GM23338 (cell line): ENCODE data around the gene TBATA. TPM values are rescaled to one million over a fixed set of nuclear protein-coding genes. Genes with fewer than 3 reads are reported as not detected.

ENCODE experiments used
- ATAC-seq: fragments of 200-7000 bp; cut with Tn5 transposase; 3 replicates; pipeline ENCODE4 v1.9.1; 2020
- DNase-seq: peaks from one replicate; pipeline ENCODE4 v3.0.0-alpha.2; 2015; ENCODE audit warnings: low spot score
- H2AFZ ChIP-seq: fragments of 200-600 bp; sonication (generic); 2 replicates; pipeline ENCODE4 v1.8.0; 2016; ENCODE audit warnings: antibody characterized with exemption, mild to moderate bottlenecking, moderate library complexity
- H3F3A ChIP-seq: fragments of 200-600 bp; sonication (generic); replicated peaks from 2 replicates; pipeline ENCODE4 v1.8.0; 2017; ENCODE audit warnings: antibody characterized with exemption, mixed run types, low read depth
- H3K27ac ChIP-seq: fragments of 200-600 bp; sonication (generic); 2 replicates; pipeline ENCODE4 v1.6.1; 2016; ENCODE audit warnings: low read depth
- H3K27me3 ChIP-seq: fragments of 200-600 bp; sonication (generic); 2 replicates; pipeline ENCODE4 v1.8.0; 2016; ENCODE audit warnings: mild to moderate bottlenecking, mixed run types, moderate library complexity; ENCODE audit not compliant: insufficient read depth
- H3K36me3 ChIP-seq: fragments of 200-600 bp; sonication (generic); 2 replicates; pipeline ENCODE4 v1.8.0; 2016; ENCODE audit warnings: mild to moderate bottlenecking; ENCODE audit not compliant: insufficient read depth
- H3K4me1 ChIP-seq: fragments of 200-600 bp; sonication (generic); 2 replicates; pipeline ENCODE4 v1.8.0; 2016; ENCODE audit warnings: mild to moderate bottlenecking, moderate library complexity; ENCODE audit not compliant: insufficient read depth
- H3K4me2 ChIP-seq: fragments of 200-600 bp; sonication (generic); 2 replicates; pipeline ENCODE4 v1.7.1; 2017; ENCODE audit warnings: mixed run types
- H3K4me3 ChIP-seq: fragments of 200-600 bp; sonication (generic); 2 replicates; pipeline ENCODE4 v1.6.1; 2016; ENCODE audit warnings: mixed run types
- H3K79me2 ChIP-seq: fragments of 200-600 bp; sonication (generic); replicated peaks from 2 replicates; pipeline ENCODE4 v1.8.0; 2017; ENCODE audit warnings: mild to moderate bottlenecking; ENCODE audit not compliant: insufficient read depth
- H3K9me2 ChIP-seq: fragments of 200-600 bp; sonication (generic); 2 replicates; pipeline ENCODE4 v1.8.0; 2017; ENCODE audit not compliant: insufficient read depth
- H4K20me1 ChIP-seq: fragments of 200-600 bp; sonication (generic); replicated peaks from 2 replicates; pipeline ENCODE4 v1.8.0; 2017; ENCODE audit warnings: mild to moderate bottlenecking; ENCODE audit not compliant: insufficient read depth
- H3K27ac Mint-ChIP-seq: 2 replicates; pipeline ENCODE4 v1.8.0; 2020; ENCODE audit warnings: inconsistent platforms, mild to moderate bottlenecking, moderate library complexity, mixed read lengths
- H3K27me3 Mint-ChIP-seq: 3 replicates; pipeline ENCODE4 v1.8.0; 2022; ENCODE audit warnings: low read depth, mild to moderate bottlenecking, moderate library complexity, mixed read lengths, inconsistent platforms; ENCODE audit not compliant: insufficient read depth, poor library complexity
- H3K36me3 Mint-ChIP-seq: 3 replicates; pipeline ENCODE4 v1.8.0; 2021; ENCODE audit warnings: low read depth, mild to moderate bottlenecking, inconsistent platforms, moderate library complexity, mixed read lengths
- H3K4me1 Mint-ChIP-seq: 3 replicates; pipeline ENCODE4 v1.8.0; 2020; ENCODE audit warnings: mild to moderate bottlenecking, inconsistent platforms, mixed read lengths
- H3K4me3 Mint-ChIP-seq: 3 replicates; pipeline ENCODE4 v1.8.0; 2021; ENCODE audit warnings: moderate library complexity, mild to moderate bottlenecking, inconsistent platforms, mixed read lengths
- H3K9me3 Mint-ChIP-seq: 3 replicates; pipeline ENCODE4 v1.8.0; 2020; ENCODE audit warnings: moderate library complexity, mild to moderate bottlenecking, inconsistent platforms, mixed read lengths
- CREB1 ChIP-seq: fragments of 250-450 bp; sonication (Bioruptor Pico); IDR thresholded peaks from 2 replicates; pipeline ENCODE4 v1.5.0; 2020; ENCODE audit warnings: low read depth, mild to moderate bottlenecking, moderate library complexity
- EZH2 ChIP-seq: fragments of 200-600 bp; sonication (generic); IDR thresholded peaks from one replicate; pipeline ENCODE4 v1.8.0; 2017; ENCODE audit warnings: antibody characterized with exemption, mild to moderate bottlenecking, low read depth; ENCODE audit not compliant: unreplicated experiment
- EZH2phosphoT487 ChIP-seq: fragments of 200-600 bp; sonication (generic); IDR thresholded peaks from one replicate; pipeline ENCODE4 v1.8.1; 2018; ENCODE audit warnings: antibody characterized with exemption; ENCODE audit not compliant: unreplicated experiment
- JUNB ChIP-seq: IDR thresholded peaks from one replicate; pipeline ENCODE4 v1.6.1; 2016; ENCODE audit warnings: antibody characterized with exemption; ENCODE audit not compliant: unreplicated experiment
- NANOG ChIP-seq: IDR thresholded peaks from 2 replicates; pipeline ENCODE4 v1.6.1; 2016; ENCODE audit warnings: antibody characterized with exemption, borderline replicate concordance
- STAT1 ChIP-seq: IDR thresholded peaks from one replicate; pipeline ENCODE4 v1.6.1; 2016; ENCODE audit warnings: antibody characterized with exemption; ENCODE audit not compliant: unreplicated experiment
- ZNF114 ChIP-seq: fragments of 250-450 bp; sonication (Bioruptor Pico); IDR thresholded peaks from 2 replicates; pipeline ENCODE4 v1.5.0; 2020; ENCODE audit warnings: mild to moderate bottlenecking, moderate library complexity
- ZNF331 ChIP-seq: fragments of 250-450 bp; sonication (Bioruptor Pico); IDR thresholded peaks from 2 replicates; pipeline ENCODE4 v1.5.0; 2020; ENCODE audit warnings: low read depth, mild to moderate bottlenecking, moderate library complexity
- polyA plus RNA-seq: library from polyadenylated mRNA; unstranded; fragments of >200 nt; fragmentation: Nextera tagmentation; extraction: Ambion mirVana; gene quantifications from 2 replicates; pipeline ENCODE4 v1.2.1, GENCODE V29; 2016
- total RNA-seq: library from RNA; depleted of rRNA; stranded (reverse); fragments of >200 nt; shearing (Covaris generic); gene quantifications from 2 replicates; pipeline ENCODE4 v1.2.3, GENCODE V29; 2014
- TF ChIP-seq, protein P1 (sequence below): IDR thresholded peaks from one replicate; pipeline ENCODE4 v1.6.1; 2018; ENCODE audit warnings: antibody characterized with exemption; ENCODE audit not compliant: unreplicated experiment
- TF ChIP-seq, protein P2 (sequence below): IDR thresholded peaks from 2 replicates; pipeline ENCODE4 v1.6.1; 2016; ENCODE audit warnings: antibody characterized with exemption
- TF ChIP-seq, protein P3 (sequence below), 2 experiments: fragments of 200-600 bp in 1 of 2; sonication (generic) in 1 of 2; conservative IDR thresholded peaks; 2 replicates each; pipeline versions ENCODE4 v1.5.1 to v1.6.1; 2016 to 2017; ENCODE audit warnings: antibody characterized with exemption in 2 of 2, low read depth in 2 of 2, mild to moderate bottlenecking in 2 of 2, moderate library complexity in 1 of 2

TBATA gene
- total and polyA plus RNA-seq, 2 experiments from 2014 or later: not detected

- TF ChIP-seq, protein P1, sequence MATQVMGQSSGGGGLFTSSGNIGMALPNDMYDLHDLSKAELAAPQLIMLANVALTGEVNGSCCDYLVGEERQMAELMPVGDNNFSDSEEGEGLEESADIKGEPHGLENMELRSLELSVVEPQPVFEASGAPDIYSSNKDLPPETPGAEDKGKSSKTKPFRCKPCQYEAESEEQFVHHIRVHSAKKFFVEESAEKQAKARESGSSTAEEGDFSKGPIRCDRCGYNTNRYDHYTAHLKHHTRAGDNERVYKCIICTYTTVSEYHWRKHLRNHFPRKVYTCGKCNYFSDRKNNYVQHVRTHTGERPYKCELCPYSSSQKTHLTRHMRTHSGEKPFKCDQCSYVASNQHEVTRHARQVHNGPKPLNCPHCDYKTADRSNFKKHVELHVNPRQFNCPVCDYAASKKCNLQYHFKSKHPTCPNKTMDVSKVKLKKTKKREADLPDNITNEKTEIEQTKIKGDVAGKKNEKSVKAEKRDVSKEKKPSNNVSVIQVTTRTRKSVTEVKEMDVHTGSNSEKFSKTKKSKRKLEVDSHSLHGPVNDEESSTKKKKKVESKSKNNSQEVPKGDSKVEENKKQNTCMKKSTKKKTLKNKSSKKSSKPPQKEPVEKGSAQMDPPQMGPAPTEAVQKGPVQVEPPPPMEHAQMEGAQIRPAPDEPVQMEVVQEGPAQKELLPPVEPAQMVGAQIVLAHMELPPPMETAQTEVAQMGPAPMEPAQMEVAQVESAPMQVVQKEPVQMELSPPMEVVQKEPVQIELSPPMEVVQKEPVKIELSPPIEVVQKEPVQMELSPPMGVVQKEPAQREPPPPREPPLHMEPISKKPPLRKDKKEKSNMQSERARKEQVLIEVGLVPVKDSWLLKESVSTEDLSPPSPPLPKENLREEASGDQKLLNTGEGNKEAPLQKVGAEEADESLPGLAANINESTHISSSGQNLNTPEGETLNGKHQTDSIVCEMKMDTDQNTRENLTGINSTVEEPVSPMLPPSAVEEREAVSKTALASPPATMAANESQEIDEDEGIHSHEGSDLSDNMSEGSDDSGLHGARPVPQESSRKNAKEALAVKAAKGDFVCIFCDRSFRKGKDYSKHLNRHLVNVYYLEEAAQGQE: no peak
- TF ChIP-seq ZNF114 (no peak), NANOG (no peak), STAT1 (no peak), ZNF331 (no peak), EZH2phosphoT487 (no peak), EZH2 (no peak), CREB1 (no peak)
- TF ChIP-seq, protein P2, sequence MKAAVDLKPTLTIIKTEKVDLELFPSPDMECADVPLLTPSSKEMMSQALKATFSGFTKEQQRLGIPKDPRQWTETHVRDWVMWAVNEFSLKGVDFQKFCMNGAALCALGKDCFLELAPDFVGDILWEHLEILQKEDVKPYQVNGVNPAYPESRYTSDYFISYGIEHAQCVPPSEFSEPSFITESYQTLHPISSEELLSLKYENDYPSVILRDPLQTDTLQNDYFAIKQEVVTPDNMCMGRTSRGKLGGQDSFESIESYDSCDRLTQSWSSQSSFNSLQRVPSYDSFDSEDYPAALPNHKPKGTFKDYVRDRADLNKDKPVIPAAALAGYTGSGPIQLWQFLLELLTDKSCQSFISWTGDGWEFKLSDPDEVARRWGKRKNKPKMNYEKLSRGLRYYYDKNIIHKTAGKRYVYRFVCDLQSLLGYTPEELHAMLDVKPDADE: no peak
- TF ChIP-seq, protein P3, sequence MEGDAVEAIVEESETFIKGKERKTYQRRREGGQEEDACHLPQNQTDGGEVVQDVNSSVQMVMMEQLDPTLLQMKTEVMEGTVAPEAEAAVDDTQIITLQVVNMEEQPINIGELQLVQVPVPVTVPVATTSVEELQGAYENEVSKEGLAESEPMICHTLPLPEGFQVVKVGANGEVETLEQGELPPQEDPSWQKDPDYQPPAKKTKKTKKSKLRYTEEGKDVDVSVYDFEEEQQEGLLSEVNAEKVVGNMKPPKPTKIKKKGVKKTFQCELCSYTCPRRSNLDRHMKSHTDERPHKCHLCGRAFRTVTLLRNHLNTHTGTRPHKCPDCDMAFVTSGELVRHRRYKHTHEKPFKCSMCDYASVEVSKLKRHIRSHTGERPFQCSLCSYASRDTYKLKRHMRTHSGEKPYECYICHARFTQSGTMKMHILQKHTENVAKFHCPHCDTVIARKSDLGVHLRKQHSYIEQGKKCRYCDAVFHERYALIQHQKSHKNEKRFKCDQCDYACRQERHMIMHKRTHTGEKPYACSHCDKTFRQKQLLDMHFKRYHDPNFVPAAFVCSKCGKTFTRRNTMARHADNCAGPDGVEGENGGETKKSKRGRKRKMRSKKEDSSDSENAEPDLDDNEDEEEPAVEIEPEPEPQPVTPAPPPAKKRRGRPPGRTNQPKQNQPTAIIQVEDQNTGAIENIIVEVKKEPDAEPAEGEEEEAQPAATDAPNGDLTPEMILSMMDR (conservative IDR thresholded peaks at IDR 0.05; ENCODE audit: low read depth in 2 of 2): no peak
Observed at GRCh38 chr10:70782746-70783680, 2.2 kb downstream of the TBATA start (continued).

GRCh38 chr10:70782086-70782745 lies 3.0 kb downstream of the TBATA start:
- no peaks in the 10 kb centered on the region for H3K4me1 ChIP-seq
- peaks cover 5% of the 10 kb centered on the region; the same call in 2 of the 3 replicates for H3K4me1 Mint-ChIP-seq
- H3K9me3 Mint-ChIP-seq: no peaks in the 10 kb centered on the region
- no peak overlapping the region for H2AFZ ChIP-seq
- no peaks in the 10 kb centered on the region; the same call in 1 of the 2 replicates for H4K20me1 ChIP-seq
- peaks cover 4% of the 10 kb centered on the region; the same call in 1 of the 2 replicates for H3K9me2 ChIP-seq
- no peaks in the 10 kb centered on the region for H3K36me3 ChIP-seq
- no peak overlapping the region for H3K4me3 ChIP-seq
- H3K27ac Mint-ChIP-seq: no peak overlapping the region
- no peaks in the 10 kb centered on the region for H3K79me2 ChIP-seq
- H3F3A ChIP-seq: no peaks in the 10 kb centered on the region
- H3K27ac ChIP-seq: no peak overlapping the region
- ATAC-seq (no peak), DNase-seq (no peak)
- no peaks in the 10 kb centered on the region for H3K36me3 Mint-ChIP-seq
- no peaks in the 10 kb centered on the region for H3K27me3 ChIP-seq
- no peak overlapping the region for H3K4me2 ChIP-seq
- H3K27me3 Mint-ChIP-seq: peaks cover 3% of the 10 kb centered on the region
- no peak overlapping the region for H3K4me3 Mint-ChIP-seq
- TF ChIP-seq ZNF114: no peak
- TF ChIP-seq, protein P2: no peak
- no peak for TF ChIP-seq STAT1
- TF ChIP-seq JUNB: no peak
- TF ChIP-seq, protein P3 (conservative IDR thresholded peaks at IDR 0.05; ENCODE audit: low read depth in 2 of 2): no peak
- TF ChIP-seq EZH2: no peak
